ENCODE data around the gene ETF1.
"Not testable (repeated sequence)": the region's sequence is repeated elsewhere in the genome, so short reads cannot be mapped to it uniquely, and the experiment has no call there.

GRCh38 chr5:138507485-138507884, 35.6 kb downstream of the ETF1 start:
- TF ChIP-seq CTCF (IDR thresholded peaks at IDR 0.05; ENCODE audit: insufficient read depth, low read depth, low read length); EZH2 (IDR thresholded peaks at IDR 0.05; ENCODE audit: insufficient read depth, low read length): not testable (repeated sequence)

Data from astrocyte (in vitro differentiated cells and primary cell).